SK-N-SH treated with all-trans-retinoic acid at 6 μM for 48 hours (cell line): Measurements from ENCODE around the gene ARHGAP12.

ENCODE experiments used
- ATAC-seq: fragments of 200-7000 bp; cut with Tn5 transposase; 3 replicates; pipeline ENCODE4 v1.9.1; 2020; ENCODE audit warnings: mild to moderate bottlenecking, moderate library complexity
- ARNTL ChIP-seq: fragments of 450-650 bp; formaldehyde crosslinking; IDR thresholded peaks from 2 replicates; pipeline ENCODE4 v1.5.0; 2020; ENCODE audit warnings: low read depth, mild to moderate bottlenecking, moderate library complexity, borderline replicate concordance
- BACH2 ChIP-seq: fragments of 250-450 bp; sonication (Bioruptor Pico); IDR thresholded peaks from 2 replicates; pipeline ENCODE4 v1.9.0; 2021; ENCODE audit warnings: mild to moderate bottlenecking, borderline replicate concordance
- CREB5 ChIP-seq: fragments of 250-450 bp; sonication (Bioruptor Pico); IDR thresholded peaks from 2 replicates; pipeline ENCODE4 v1.5.1; 2020; ENCODE audit warnings: low read depth, mild to moderate bottlenecking, moderate library complexity
- CSDC2 ChIP-seq: fragments of 250-450 bp; sonication (Bioruptor Pico); IDR thresholded peaks from 2 replicates; pipeline ENCODE4 v1.5.0; 2020; ENCODE audit warnings: mild to moderate bottlenecking, moderate library complexity
- CSRNP3 ChIP-seq: fragments of 250-450 bp; sonication (Bioruptor Pico); IDR thresholded peaks from 2 replicates; pipeline ENCODE4 v1.5.1; 2021; ENCODE audit warnings: mild to moderate bottlenecking, moderate library complexity
- ESRRG ChIP-seq: fragments of 250-450 bp; sonication (Bioruptor Pico); IDR thresholded peaks from 2 replicates; pipeline ENCODE4 v1.6.1; 2021; ENCODE audit warnings: mild to moderate bottlenecking
- GLIS3 ChIP-seq: fragments of 250-450 bp; sonication (Bioruptor Pico); IDR thresholded peaks from 2 replicates; pipeline ENCODE4 v1.5.0; 2020; ENCODE audit warnings: mild to moderate bottlenecking, moderate library complexity
- ISL1 ChIP-seq: fragments of 250-450 bp; sonication (Bioruptor Pico); IDR thresholded peaks from 2 replicates; pipeline ENCODE4 v2.1.2; 2022; ENCODE audit warnings: mild to moderate bottlenecking, moderate library complexity
- OSR1 ChIP-seq: fragments of 250-450 bp; sonication (Bioruptor Pico); IDR thresholded peaks from 2 replicates; pipeline ENCODE4 v1.8.0; 2022; ENCODE audit warnings: moderate library complexity, mild to moderate bottlenecking, inconsistent platforms
- POU6F1 ChIP-seq: fragments of 250-450 bp; sonication (Bioruptor Pico); IDR thresholded peaks from 2 replicates; pipeline ENCODE4 v1.8.0; 2021; ENCODE audit warnings: low read depth, mild to moderate bottlenecking, moderate library complexity, borderline replicate concordance
- RARB ChIP-seq: fragments of 250-450 bp; sonication (Bioruptor Pico); IDR thresholded peaks from 2 replicates; pipeline ENCODE4 v1.8.0; 2021; ENCODE audit warnings: mild to moderate bottlenecking, moderate library complexity
- TOX ChIP-seq: fragments of 250-450 bp; sonication (Bioruptor Pico); IDR thresholded peaks from 2 replicates; pipeline ENCODE4 v1.8.0; 2021; ENCODE audit warnings: mild to moderate bottlenecking, moderate library complexity, borderline replicate concordance
- TSHZ2 ChIP-seq: fragments of 250-450 bp; sonication (Bioruptor Pico); IDR thresholded peaks from 2 replicates; pipeline ENCODE4 v1.5.0; 2020; ENCODE audit warnings: mild to moderate bottlenecking, moderate library complexity
- ZC3H10 ChIP-seq: fragments of 250-450 bp; sonication (Bioruptor Pico); IDR thresholded peaks from 2 replicates; pipeline ENCODE4 v1.5.1; 2021; ENCODE audit warnings: mild to moderate bottlenecking, moderate library complexity
- ZFP30 ChIP-seq: fragments of 450-650 bp; formaldehyde crosslinking; IDR thresholded peaks from 2 replicates; pipeline ENCODE4 v1.5.0; 2022; ENCODE audit warnings: mild to moderate bottlenecking, moderate library complexity
- ZNF565 ChIP-seq: fragments of 450-650 bp; formaldehyde crosslinking; conservative IDR thresholded peaks from 2 replicates; pipeline ENCODE4 v1.5.0; 2020; ENCODE audit warnings: low read depth, mild to moderate bottlenecking, moderate library complexity
- ZNF8 ChIP-seq: fragments of 450-650 bp; formaldehyde crosslinking; IDR thresholded peaks from 2 replicates; pipeline ENCODE4 v1.5.0; 2020; ENCODE audit warnings: mild to moderate bottlenecking, moderate library complexity

ARHGAP12 gene

GRCh38 chr10:31926160-31926559, 2.5 kb downstream of the ARHGAP12 start (continued):
- TF ChIP-seq TSHZ2 (CRISPR knock-in tag): no peak

- no peak for TF ChIP-seq ZFP30 (CRISPR knock-in tag)
- TF ChIP-seq CSDC2 (CRISPR knock-in tag): no peak
- TF ChIP-seq ISL1 (CRISPR knock-in tag): no peak
- no peak for TF ChIP-seq ZC3H10 (CRISPR knock-in tag)
- no peak for TF ChIP-seq ARNTL
- no peak for TF ChIP-seq POU6F1 (CRISPR knock-in tag)
- no peak for TF ChIP-seq TOX
- TF ChIP-seq CSRNP3 (CRISPR knock-in tag): no peak
- TF ChIP-seq, all 23 proteins: peak for 0
- no peak for ATAC-seq
Observed at GRCh38 chr10:31924833-31925232, 3.8 kb downstream of the ARHGAP12 start.

GRCh38 chr10:31923389-31923788, 5.2 kb downstream of the ARHGAP12 start:
- no peak for ATAC-seq
- TF ChIP-seq CREB5 (CRISPR knock-in tag) (no peak), ZNF8 (CRISPR knock-in tag) (peak; percentile 95), ZFP30 (CRISPR knock-in tag) (no peak), ZNF565 (CRISPR knock-in tag) (no peak), ESRRG (no peak), OSR1 (CRISPR knock-in tag) (no peak), TOX (no peak)

- ATAC-seq: no peak
Observed at GRCh38 chr10:31921031-31921430, 7.6 kb downstream of the ARHGAP12 start.

More at GRCh38 chr10:31921031-31921430, 7.6 kb downstream of the ARHGAP12 start:
- TF ChIP-seq TOX (no peak), ZNF8 (CRISPR knock-in tag) (no peak), CSDC2 (CRISPR knock-in tag) (no peak), ZNF565 (CRISPR knock-in tag) (no peak), ISL1 (CRISPR knock-in tag) (no peak), ZC3H10 (CRISPR knock-in tag) (no peak), GLIS3 (CRISPR knock-in tag) (no peak), ESRRG (no peak), ARNTL (no peak), RARB (CRISPR knock-in tag) (no peak), CREB5 (CRISPR knock-in tag) (no peak), BACH2 (CRISPR knock-in tag) (no peak)
